Stimulated activated CD4-positive, alpha-beta T cell treated with anti-CD3 and anti-CD28 coated beads, Interleukin-15, amount 100 ng/mL, for 24 hours (primary cell): ENCODE measurements around the gene C14orf180.
"Not testable (repeated sequence)": the region's sequence is repeated elsewhere in the genome, so short reads cannot be mapped to it uniquely, and the experiment has no call there.

Experiments
- DNase-seq: peaks from one replicate; pipeline ENCODE4 v3.0.0-alpha.2; 2020

C14orf180 gene

DNA sequence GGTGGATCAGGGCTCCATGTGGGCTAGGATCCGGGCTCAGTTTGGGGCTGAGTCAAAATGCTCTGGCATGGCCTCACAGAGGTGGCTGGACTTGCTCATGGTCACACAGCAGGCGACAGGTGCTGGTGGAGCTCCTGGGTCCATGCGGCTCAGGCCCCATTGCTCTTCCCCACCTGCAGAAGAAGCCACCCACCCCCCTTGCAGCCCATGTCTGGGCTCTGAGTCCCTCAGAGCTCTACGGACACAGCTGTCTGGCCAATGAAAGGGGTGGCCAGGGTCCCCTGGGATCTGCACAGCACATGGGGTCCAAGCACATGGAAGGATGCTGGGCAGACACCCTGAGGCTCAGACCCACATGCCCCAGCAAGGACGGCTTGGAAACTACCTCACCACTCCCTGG is 17.0 kb upstream of the C14orf180 start:
- no peak for DNase-seq

DNA sequence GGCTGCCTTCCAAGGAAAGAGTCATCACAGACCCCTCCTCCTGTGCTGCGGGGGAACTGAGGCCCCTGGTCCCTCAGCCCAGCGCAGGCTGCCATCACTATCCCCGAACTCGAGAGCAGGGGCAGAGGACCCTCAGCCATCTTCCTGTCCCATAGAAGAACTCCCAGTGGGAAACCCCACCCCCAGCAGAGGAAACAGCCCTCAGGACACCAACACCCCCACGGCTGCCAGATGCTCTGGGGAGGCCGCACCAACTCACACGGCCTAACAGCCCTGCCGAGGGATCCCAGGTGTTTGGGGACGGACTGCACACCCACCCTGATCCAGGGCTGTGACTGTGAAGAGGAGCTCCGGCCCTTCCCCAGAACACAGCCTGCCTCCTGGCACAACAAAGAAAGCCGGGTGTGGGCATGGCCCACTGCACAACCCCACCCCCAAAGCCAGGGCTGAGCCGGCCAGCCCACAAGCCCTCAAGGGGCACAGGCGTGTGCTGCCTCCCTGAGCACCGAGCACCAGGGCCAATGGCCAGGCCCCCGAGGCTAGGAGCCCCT is 16.3 kb upstream of the C14orf180 start:
- no peak for DNase-seq

DNA sequence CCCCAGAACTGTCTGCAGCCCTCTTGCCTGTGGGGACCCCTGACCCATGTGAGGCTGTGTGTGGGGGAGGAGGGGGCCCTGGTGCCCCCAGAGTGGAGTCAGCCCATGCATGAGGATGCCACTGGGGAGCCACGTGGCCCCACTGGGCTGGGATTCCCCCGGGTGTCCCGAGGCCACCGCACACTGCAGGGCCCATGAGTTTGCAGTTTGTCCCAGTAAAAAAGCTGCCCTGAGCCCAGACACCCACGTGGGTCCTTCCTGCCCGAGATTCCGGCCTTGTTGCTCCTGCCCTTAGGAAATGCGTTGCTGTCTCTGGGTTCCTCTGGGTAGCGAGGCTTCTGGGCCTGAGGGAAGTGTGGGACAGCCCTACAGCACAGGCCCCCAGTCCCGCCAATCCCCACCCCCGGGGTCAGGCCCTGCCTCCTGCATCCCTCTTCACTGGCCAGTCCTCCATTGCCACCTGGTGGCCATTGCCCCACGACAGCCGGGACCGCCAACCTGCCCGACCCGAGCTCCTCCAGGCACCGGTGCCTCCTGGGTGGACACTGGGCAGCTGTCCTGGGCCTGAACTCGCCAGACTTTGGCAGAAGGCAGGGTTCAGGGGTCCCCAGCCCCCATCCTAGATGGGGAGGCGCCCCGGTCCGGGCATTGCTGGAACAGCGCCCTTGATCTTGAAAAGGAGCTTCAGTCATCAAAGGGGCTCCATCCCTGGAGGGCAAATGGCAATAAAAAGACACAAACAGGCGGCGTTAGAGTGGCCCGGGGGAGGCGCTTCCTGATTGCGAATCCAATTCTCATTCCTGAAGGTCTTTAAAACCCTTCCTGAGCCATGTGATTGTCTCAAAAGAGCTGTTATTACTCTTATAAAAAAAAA is 15.6 kb upstream of the C14orf180 start:
- DNase-seq, result peak; percentile 78

DNA sequence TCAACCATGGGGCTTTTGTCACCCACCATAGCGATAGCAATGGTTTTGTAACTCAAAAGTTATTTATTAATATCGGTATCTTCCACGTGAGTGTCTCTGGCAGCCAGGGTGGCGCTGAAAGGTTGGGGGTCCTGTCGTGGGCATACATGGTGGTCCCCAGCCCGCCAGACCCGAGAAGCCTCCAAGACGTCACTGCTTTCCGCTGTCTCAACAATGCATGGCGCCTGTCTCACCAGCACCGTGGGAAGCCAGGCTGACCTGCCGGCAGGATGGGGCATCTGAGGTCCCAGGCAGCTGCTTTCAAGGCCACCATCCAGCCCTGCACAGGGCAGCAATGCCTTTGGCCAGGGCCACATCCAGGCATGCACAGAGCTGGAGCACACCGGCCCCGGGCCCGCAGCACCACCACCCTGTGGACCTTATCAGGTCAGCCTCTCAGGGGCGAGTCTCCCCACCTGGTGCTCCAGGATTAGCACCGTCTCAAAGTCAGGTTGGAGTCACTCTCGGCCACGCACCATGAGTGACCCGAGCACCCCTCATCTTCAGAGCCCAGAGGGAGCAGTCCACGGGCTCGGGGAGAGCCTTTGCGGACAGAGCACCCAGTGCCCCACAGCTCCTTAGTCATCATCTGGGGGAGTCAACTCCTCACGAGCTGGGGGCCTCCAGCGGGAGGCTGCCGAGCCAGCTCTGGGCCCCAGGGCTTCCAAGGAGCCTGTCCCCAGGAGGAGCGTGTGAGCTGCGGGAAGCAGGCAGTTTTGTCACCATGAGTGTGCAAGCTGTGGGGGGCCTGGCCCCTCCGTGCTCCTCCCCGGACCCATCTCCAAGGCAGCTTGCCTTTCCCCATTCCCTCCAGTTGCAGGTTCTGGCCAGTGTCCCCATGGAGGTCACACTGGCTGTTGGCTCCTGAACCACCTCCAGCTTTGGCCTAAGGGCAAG is 14.6 kb upstream of the C14orf180 start:
- no peak for DNase-seq

DNA sequence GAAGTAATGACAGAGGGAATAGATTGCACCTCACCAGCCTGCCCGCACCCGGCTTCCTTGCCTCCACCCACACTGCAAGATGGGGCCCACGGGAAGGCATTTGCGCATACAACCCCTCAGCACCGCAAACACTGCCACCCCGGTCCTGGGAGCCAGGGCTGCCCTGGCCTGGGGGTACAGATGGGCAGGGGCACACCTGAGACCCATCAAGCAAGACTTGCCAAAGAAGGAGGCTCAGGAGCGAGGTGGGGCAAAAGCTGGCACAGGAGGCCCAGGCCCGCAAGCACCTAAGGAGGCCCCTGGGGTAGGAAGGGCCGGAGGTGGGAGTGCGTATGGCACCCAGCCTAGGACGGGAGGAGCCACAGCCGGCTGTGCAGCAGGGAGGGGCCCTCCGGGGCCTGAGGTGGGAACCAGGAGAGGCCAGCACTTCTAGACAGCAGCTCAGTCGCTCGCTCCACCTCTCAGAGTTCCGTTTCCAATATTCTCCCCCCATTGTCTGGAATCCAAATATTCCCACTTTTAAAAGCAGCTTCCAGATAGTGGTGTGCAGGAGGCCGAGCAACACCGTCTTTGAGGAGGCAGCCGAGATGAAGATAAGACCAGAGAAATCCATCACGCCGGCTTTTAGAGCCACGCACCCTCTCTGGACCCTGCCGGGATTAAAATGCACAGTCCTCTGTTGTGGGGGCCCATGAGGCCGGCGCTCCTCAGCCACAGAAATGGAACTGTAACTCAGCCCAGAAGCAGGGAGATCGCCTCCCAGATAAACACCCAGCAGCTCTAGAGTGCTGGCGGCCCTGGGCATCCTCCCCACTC is 12.2 kb upstream of the C14orf180 start:
- DNase-seq, result no peak

DNA sequence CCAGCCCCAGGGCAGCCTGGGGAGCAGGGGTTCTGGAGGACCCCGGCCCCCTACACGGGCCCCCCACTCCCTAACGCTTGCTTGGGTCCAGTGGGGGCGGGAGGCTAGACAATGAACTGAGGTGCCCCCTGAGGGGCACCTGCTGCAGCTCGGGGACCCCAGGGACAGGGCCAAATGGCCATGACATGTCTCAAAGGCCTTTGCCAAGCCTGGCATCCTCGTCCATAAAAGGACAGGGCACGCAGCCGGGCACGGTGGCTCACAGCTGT is 11.7 kb upstream of the C14orf180 start:
- no peak for DNase-seq

DNA sequence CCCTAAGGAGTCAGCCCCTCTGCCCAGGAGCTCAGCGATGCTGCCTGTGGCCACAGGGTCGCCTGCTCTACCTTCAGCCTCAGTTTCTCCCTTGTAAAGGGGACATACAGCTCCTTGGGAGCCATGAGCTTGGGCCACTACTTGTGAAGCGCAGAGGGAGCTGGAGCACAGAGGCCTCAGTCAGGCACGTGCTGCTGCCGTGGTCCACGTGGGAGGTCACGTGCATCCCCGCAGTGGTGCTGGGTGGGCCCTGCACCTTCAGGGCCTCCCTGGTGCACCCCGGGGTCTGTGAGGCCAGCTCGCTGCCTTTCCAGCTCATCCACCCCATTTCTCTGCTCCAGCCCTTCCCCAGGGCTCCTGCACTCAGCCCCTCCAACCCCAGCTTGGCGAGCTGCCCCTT is 10.9 kb upstream of the C14orf180 start:
- no peak for DNase-seq

DNA sequence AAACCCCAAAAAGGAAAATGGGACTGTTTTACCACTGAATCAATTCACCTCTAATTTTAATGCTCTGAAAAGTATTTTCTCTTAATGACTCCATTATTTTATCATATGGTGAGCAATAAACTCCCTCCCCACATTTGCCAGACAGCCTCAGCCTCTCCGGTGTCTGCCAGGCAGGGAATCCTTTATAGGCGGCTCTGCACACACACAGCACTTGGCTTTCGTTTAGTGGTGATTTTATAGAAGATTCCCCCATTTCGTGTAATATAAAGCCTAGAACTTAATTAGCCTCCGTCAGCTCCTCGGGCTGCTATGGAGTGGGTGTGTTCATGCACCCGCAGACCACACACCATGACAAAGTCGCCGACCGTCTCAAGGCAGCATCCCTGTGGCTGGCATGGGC is 10.1 kb upstream of the C14orf180 start:
- no peak for DNase-seq

DNA sequence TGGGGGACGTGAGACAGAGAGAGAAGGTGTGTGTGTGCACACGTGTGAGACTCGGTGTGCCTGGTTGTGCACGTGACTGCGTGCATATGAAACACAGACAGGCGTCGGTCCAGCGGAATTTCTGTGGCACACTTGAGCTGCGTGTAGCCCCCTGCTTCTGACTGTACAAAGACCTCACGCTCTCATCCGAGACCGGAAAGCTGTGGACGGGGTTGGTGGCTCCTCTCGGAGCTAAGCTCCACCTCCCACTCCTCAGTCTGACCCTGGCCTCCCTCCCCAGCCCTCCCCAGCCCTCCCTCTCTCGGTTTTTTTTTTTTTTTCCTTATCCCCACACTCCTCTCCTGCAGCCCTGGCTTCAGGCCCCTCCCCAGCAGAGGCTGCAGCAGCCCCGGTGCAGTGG is 8.3 kb upstream of the C14orf180 start:
- DNase-seq, result no peak

DNA sequence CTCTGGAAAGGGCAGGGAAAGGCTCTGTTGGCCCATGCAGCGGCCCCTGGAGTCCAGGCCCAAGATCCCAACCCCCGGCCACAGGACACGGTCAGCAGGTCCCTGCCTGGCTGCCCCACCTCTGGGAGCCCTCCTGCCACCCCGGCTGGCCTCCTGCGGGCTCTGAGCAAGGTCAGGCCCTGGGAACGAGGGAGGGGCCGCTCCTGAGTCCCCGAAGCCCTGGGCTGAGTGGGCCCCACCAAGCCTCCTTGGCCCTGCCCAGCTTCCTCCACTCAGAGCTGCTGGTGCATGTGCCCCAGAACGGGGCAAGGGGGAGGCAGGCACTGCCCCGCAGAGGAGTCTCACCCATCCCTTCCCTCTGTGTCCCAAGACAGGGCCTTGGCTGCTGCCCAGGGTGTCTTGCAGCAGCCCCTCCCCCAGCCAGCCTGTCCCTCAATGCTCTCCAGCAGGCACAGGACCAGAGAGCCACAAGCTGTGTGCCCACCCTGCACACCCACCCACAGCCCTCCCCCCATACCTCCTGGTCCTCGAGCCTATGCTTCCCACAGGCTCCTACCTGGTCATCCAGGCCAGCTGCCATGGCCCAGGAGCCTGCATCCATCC is 7.4 kb upstream of the C14orf180 start:
- no peak for DNase-seq

DNA sequence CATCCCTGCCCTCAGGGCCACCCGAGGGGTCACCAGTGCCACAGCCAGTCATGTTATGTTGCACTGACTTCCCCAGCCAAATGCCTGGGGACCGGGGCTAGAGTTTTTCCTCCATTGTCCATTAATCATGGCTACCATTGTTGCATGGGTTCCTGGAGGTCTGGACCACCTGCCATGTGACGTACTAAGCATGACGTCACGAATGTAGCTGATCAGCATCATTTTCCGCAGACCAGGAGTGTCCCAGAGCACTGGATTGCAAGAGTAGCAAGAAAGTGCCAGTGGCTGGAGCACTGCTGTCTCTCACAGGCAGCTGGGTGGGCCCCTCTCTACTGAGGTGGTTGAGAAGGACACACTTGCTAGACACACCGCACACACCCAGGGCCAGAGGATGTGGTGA is 6.9 kb upstream of the C14orf180 start:
- no peak for DNase-seq

DNA sequence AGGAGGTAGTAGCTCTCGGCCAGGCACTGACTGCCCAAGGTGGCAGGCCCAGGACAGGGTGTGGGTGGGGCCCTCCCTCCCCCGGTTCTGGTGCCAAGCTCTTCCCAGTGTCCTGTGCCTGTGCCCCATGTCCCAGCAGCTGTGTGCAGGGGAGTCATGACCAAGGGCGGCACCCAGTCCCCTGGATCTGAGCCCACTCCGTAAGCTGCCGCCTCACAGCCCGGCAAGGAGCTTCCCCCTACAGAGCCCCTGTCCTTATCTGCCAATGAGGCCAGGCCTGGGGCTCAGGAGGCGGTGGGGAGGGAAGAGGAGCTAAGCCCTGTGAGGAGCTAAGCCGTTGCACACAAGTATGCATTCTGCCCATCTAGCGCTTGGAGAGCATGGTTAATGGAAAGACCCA is 5.6 kb upstream of the C14orf180 start:
- no peak for DNase-seq

DNA sequence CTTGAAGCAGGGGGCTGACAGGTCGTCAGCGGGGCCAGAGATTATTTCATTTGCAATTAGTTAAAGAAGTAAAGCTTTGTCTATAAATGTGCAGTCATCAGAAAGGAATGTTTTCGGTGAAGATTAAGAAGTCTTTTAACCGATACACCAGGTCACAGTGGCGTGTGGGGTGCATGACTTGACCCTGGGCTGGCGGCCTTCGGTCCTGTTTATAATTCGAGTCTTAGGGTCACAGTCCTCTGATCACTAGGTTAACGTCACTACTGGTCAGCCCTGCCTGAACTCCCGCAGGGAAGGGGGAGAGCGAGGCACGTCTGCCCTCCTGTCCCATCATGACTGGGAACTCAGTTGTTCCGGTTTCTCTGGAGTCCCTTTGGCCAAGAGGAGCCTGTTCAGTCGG is 5.0 kb upstream of the C14orf180 start:
- no peak for DNase-seq

DNA sequence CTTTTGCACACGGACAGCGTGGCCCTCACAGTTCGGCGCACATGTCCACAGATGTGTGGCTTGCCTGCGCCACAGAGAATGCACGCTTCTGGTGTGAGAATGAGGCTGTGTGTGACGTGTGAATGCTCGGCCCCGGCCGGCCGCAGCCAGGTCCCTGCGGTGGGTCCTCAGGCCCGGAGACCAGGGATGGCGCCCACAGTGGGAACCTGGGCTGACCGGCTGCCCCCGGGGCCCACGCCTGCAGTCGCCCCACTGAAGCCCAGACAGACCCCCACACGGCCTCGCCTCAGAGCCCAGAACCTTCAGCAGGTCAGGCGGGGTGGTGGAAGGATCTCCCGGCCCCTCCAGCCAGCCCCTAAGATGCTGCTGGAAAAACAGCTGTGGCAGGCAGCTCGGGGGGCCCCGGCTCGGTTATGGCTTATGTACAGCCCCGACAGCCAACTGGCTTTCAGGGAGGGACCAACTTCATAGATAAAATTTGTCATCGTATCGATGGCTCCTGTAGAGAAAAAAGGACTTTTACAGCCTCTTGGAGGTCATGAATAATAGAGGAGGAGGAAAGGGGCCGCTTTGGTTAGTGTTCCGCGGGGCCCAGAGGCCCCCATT is 4.5 kb upstream of the C14orf180 start:
- no peak for DNase-seq

DNA sequence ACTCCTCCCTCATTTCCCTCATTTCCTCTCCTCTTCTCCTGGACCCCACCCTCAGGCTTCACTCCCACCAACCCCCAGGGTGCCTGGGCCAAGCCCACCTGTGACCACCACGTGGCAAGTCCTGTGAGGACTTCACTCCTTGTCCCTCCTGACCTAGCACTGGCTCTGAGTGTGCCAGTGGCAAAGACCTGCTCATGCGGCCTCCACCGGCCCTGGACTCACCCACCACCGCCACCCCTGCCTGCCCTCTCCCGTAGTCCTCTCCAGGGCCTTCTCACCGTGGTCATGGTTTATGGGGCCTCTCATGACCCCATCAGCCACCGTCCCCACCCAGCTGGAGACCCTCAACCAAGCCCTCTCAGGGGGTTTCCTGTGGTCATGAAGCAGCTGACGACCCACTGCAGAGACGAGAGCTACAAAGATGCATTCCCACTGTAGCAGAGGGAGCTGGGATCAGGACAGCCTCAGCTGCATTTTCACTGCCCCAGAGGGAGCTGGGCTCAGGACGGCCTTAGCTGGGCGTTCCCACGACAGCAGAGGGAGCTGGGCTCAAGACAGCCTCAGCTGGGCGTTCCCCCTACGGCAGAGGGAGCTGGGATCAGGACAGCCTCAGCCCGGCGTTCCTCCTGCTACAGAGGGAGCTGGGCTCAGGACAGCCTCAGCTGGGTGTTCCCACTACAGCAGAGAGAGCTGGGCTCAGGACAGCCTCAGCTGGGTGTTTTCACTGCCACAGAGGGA is 3.2 kb upstream of the C14orf180 start:
- DNase-seq, result no peak

DNA sequence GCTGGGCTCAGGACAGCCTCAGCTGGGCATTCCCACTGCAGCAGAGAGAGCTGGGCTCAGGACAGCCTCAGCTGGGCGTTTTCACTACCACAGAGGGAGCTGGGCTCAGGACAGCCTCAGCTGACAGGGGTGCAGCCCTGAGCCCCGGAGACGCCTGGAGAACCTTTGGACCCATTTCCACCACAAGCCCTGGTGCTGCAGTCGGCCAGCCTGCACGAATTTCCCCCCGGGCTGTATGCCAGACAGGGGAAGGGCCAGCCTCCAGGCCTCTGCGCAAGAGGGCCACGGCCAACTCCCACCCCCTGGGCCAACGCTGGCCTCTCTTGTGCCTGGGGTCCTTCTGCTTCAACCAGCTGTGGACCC is 2.6 kb upstream of the C14orf180 start:
- no peak for DNase-seq

DNA sequence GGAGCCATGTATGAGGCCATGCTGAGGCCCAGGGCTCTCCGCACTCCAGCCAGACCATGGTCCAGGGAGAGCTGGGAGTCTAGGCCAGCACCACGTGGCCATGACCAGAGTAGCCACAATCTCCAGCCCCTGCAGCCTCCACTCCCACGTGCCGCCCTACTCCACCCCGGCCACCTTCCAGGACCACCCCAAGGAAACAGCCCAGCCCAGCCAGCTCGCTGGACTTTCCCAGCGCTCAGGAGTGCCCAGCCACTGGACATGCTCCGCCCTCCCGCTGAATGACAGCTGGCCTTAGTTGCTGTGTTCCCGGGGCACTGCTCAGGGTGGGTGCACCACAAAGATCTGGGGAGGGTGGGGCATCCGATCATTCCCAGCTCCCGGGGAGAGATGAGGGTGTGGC is 2.1 kb upstream of the C14orf180 start:
- DNase-seq, result no peak

DNA sequence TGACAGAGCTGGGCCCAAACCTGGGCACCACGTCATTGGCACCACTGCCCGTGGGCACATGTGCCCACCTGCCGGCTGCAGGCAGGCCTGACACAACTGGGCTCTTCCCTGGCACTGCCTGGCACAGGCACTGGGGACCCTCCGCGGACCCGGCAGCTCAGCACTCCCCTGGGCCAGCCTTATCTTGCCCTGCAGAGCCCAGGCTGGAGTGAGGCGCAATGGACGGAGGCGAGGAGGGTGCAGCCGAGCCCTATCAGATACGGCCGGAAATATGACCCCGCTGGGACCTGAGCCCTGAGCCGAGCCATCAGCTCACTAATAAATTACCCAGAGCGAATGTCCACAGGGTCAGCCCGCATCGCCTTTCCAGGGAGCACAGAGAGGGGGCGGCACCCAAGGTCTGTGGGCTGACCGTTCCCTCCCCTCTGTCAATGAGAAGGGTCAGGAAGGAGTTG is 1.7 kb upstream of the C14orf180 start:
- DNase-seq, result no peak

DNA sequence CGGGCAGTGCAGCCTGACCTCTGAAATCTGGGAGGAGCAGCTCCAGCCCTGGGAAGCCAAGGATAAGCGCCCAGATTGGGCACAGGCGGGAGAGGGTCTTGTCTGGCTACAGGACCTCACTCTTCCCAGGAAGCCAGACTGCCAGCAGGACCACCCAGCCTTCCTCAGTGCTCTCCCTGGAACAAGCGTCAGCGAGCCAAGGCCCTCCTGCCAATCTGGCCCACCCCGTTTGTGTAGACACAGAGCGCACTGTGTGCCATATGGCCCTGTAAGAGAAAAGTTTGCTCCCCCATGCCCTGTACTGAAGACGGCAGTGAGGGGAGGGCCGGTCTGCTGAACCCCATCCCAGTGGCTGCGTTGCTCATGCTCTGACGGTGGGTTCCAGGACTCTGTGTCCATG is 1.2 kb upstream of the C14orf180 start:
- no peak for DNase-seq

DNA sequence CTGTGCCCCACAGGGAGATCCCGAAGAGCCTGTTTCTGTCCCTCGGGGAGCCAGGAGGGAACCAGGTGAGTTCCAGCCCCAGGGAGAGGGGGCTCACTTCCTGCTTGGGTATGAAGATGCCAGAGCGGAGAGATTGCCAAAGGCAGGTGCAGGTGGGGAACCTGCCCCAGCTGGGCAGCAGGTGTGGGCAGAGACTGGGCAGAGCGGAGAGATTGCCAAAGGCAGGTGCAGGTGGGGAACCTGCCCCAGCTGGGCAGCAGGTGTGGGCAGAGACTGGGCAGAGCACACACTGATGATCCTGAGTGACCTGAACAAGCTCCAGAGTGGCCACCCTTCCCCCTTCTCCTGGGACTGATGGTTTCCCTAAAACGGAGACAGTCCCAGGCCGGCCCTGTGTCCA is 375 bp downstream of the C14orf180 start:
- DNase-seq, result not testable (repeated sequence)

DNA sequence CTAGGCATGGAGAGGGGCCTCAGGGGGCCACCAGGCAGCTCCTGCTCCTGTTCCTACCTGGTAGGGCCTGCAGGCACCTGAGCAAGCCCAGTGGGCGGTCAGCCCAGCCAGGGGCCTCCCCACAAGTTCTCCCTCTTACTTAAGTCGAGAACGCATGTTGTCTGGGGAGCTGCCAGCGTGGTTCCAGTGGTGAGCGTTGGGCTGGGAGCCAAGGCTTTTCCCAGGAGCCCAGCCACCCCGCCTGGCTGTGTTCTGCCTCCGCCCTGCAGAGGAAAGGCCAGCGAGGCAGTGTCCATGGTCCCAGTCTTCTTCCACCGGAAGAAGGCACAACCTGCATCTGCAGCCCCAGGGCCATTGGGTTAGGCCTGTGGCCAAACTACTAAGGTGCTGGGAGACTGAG is 1.4 kb downstream of the C14orf180 start:
- no peak for DNase-seq

DNA sequence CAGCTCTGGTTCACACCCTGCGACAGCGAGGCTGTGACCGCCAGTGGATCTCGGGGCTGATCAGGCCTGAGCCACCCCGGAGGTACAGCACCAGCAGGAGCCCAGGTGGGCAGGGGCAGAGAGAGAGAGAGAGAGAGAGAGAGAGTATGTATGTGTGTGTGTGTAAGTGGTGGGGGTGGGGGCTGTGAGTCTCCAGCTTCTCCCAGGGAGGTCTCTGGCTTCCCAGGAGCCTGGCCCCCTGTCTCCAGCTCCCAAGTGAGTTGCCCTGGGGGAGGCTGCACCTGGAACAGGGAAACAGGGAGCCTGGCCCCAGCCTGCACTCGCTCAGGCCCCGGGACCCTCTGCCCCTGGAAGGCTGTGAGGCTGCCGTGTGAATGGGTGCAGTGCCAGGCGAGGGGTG is 2.0 kb downstream of the C14orf180 start:
- no peak for DNase-seq
